Neural progenitor cell (in vitro differentiated cells): ENCODE data around the gene IL17C. TPM values are rescaled to one million over a fixed set of nuclear protein-coding genes. Genes with fewer than 3 reads are reported as not detected.
A peak's percentile ranks its signal among the peaks of the same experiment; 100 is the strongest.

Experiments used
- DNase-seq: peaks from one replicate; pipeline ENCODE4 v3.0.0-alpha.2; 2016; ENCODE audit warnings: low spot score
- H2AFZ ChIP-seq: fragments of 200-600 bp; sonication (generic); replicated peaks from 2 replicates; pipeline ENCODE4 v1.6.1; 2016; ENCODE audit warnings: antibody characterized with exemption
- H3F3A ChIP-seq: fragments of 200-600 bp; sonication (generic); 2 replicates; pipeline ENCODE4 v1.6.1; 2016; ENCODE audit warnings: antibody characterized with exemption, low read depth
- H3K27ac ChIP-seq: fragments of 200-600 bp; sonication (generic); 2 replicates; pipeline ENCODE4 v1.5.1; 2016; ENCODE audit warnings: mild to moderate bottlenecking
- H3K27me3 ChIP-seq: fragments of 200-600 bp; sonication (generic); 2 replicates; pipeline ENCODE4 v1.6.1; 2016; ENCODE audit warnings: mild to moderate bottlenecking, moderate library complexity
- H3K36me3 ChIP-seq: fragments of 200-600 bp; sonication (generic); 2 replicates; pipeline ENCODE4 v1.5.1; 2016
- H3K4me1 ChIP-seq: fragments of 200-600 bp; sonication (generic); 2 replicates; pipeline ENCODE4 v1.6.1; 2016; ENCODE audit warnings: mixed run types
- H3K4me2 ChIP-seq: fragments of 200-600 bp; sonication (generic); 2 replicates; pipeline ENCODE4 v1.6.1; 2016
- H3K4me3 ChIP-seq: fragments of 200-600 bp; sonication (generic); 2 replicates; pipeline ENCODE4 v1.5.1; 2016
- H3K79me2 ChIP-seq: fragments of 200-600 bp; sonication (generic); 2 replicates; pipeline ENCODE4 v1.6.1; 2016; ENCODE audit warnings: low read depth
- H3K9ac ChIP-seq: fragments of 200-600 bp; sonication (generic); 2 replicates; pipeline ENCODE4 v1.6.1; 2016
- H3K9me3 ChIP-seq: fragments of 200-600 bp; sonication (generic); 2 replicates; pipeline ENCODE4 v1.5.1; 2016; ENCODE audit warnings: low read depth
- H4K20me1 ChIP-seq: fragments of 200-600 bp; sonication (generic); 2 replicates; pipeline ENCODE4 v1.6.1; 2016; ENCODE audit warnings: low read depth
- H3K27ac Mint-ChIP-seq: 3 replicates; pipeline ENCODE4 v1.8.0; 2021; ENCODE audit warnings: mixed read lengths
- H3K27me3 Mint-ChIP-seq: 2 replicates; pipeline ENCODE4 v1.8.0; 2022; ENCODE audit warnings: low read depth, mild to moderate bottlenecking, inconsistent platforms, moderate library complexity, mixed read lengths; ENCODE audit not compliant: insufficient read depth
- H3K36me3 Mint-ChIP-seq: 3 replicates; pipeline ENCODE4 v1.8.0; 2021; ENCODE audit warnings: mixed read lengths
- H3K4me1 Mint-ChIP-seq: 3 replicates; pipeline ENCODE4 v1.8.0; 2021; ENCODE audit warnings: mixed read lengths
- H3K4me3 Mint-ChIP-seq: 3 replicates; pipeline ENCODE4 v1.8.0; 2021; ENCODE audit warnings: mild to moderate bottlenecking, moderate library complexity, mixed read lengths
- H3K9me3 Mint-ChIP-seq: 3 replicates; pipeline ENCODE4 v1.8.0; 2020; ENCODE audit warnings: mixed read lengths
- EZH2 ChIP-seq: fragments of 200-600 bp; sonication (generic); IDR thresholded peaks from 2 replicates; pipeline ENCODE4 v1.6.1; 2017; ENCODE audit warnings: antibody characterized with exemption, mild to moderate bottlenecking, moderate library complexity
- EZH2phosphoT487 ChIP-seq: fragments of 200-600 bp; sonication (generic); IDR thresholded peaks from 2 replicates; pipeline ENCODE4 v1.6.1; 2017; ENCODE audit warnings: antibody characterized with exemption
- total RNA-seq: library from RNA; depleted of rRNA; stranded (reverse); fragments of >200 nt; gene quantifications from 2 replicates; pipeline ENCODE4 v1.2.3, GENCODE V29; 2015; ENCODE audit warnings: low replicate concordance
- TF ChIP-seq, protein P1 (sequence below): fragments of 200-600 bp; sonication (generic); IDR thresholded peaks from 2 replicates; pipeline ENCODE4 v1.5.1; 2017; ENCODE audit warnings: antibody characterized with exemption, mild to moderate bottlenecking

Gene IL17C
- total RNA-seq, 1 donor from 2014 or later, result not detected

DNA sequence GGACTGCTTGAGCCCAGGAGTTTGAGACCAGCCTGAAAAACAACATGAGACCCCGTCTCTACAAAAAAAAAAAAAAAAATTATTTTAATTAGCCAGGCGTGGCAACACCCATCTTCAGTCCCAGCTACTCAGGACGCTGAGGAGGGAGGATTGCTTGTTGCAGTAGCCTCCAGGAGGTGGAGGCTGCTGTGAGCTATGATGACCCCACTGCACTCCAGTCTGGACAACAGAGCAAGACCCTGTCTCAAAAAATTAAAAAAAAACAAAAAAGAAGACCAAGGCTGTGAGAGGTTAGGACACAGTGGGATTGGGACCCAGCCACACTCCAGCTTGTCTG lies 49.3 kb downstream of the IL17C start:
- no peak overlapping the region for H3K4me3 Mint-ChIP-seq

DNA sequence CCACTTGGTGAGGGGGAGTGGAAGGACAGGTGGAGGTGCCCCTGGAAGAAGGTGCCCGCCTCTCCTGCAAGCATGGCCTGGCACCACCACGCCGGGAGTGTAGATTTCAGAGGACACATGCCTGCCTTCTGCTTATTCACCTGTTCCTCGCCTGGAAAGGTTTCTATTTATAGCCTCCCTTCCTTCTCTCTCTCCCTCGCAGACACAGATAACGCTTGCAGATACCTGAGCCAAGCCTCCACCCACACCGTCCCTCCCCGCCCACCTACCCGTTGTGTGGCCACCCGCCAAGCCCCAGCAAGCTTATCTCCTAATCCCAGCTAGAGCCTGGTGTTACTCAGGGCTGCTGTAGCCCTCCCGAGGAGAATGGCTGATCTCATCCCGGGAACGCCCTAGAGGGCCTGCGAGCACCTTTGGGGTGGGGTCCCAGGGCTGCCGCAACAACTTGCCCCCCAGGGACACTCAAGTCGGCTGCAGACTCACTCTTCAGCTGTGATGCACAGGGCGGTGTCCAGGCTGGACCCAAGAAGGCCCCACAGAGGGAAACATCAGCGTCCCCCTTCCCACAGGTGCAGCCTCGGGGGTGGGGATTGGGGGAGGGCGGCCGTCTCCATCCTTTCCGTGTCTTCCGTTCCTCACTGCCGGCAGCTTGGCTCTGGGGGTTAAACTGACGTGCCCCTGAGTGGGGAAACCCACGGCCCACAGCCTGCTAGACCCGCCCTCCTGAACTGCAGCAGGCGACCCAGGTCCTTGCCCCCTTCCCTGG lies 49.8 kb downstream of the IL17C start:
- Mint-ChIP-seq H3K27me3 (peaks cover 37% of the 10 kb centered on the region), H3K27ac (no peak overlapping the region), H3K36me3 (no peaks in the 10 kb centered on the region), H3K4me3 (no peak overlapping the region), H3K4me1 (peaks cover 5% of the 10 kb centered on the region), H3K9me3 (no peaks in the 10 kb centered on the region)
- Histone ChIP-seq H2AFZ (no peak overlapping the region), H3K79me2 (no peaks in the 10 kb centered on the region), H4K20me1 (peaks cover 7% of the 10 kb centered on the region), H3K27ac (no peak overlapping the region), H3K27me3 (peaks cover 58% of the 10 kb centered on the region), H3F3A (peaks cover 16% of the 10 kb centered on the region), H3K9ac (no peak overlapping the region), H3K4me3 (no peak overlapping the region), H3K4me2 (peak overlapping the region; percentile 41), H3K36me3 (no peaks in the 10 kb centered on the region), H3K9me3 (no peaks in the 10 kb centered on the region), H3K4me1 (peaks cover 16% of the 10 kb centered on the region)
- DNase-seq, result peak; percentile 47
- TF ChIP-seq EZH2 (no peak), EZH2phosphoT487 (no peak)
- TF ChIP-seq, protein P1, sequence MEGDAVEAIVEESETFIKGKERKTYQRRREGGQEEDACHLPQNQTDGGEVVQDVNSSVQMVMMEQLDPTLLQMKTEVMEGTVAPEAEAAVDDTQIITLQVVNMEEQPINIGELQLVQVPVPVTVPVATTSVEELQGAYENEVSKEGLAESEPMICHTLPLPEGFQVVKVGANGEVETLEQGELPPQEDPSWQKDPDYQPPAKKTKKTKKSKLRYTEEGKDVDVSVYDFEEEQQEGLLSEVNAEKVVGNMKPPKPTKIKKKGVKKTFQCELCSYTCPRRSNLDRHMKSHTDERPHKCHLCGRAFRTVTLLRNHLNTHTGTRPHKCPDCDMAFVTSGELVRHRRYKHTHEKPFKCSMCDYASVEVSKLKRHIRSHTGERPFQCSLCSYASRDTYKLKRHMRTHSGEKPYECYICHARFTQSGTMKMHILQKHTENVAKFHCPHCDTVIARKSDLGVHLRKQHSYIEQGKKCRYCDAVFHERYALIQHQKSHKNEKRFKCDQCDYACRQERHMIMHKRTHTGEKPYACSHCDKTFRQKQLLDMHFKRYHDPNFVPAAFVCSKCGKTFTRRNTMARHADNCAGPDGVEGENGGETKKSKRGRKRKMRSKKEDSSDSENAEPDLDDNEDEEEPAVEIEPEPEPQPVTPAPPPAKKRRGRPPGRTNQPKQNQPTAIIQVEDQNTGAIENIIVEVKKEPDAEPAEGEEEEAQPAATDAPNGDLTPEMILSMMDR, result no peak

More for the DNA sequence above, 49.3 kb downstream of the IL17C start:
- Histone ChIP-seq H3K4me3 (no peak overlapping the region), H3K36me3 (no peaks in the 10 kb centered on the region), H3K79me2 (no peaks in the 10 kb centered on the region), H3K4me2 (no peak overlapping the region), H3F3A (peaks cover 16% of the 10 kb centered on the region), H3K27me3 (peaks cover 58% of the 10 kb centered on the region), H3K27ac (no peak overlapping the region), H3K9ac (no peak overlapping the region), H4K20me1 (peaks cover 7% of the 10 kb centered on the region), H2AFZ (no peak overlapping the region), H3K4me1 (peaks cover 16% of the 10 kb centered on the region), H3K9me3 (no peaks in the 10 kb centered on the region)
- no peak for DNase-seq
- Mint-ChIP-seq H3K9me3 (no peaks in the 10 kb centered on the region), H3K36me3 (no peaks in the 10 kb centered on the region), H3K27ac (no peak overlapping the region), H3K27me3 (peaks cover 39% of the 10 kb centered on the region), H3K4me1 (peaks cover 5% of the 10 kb centered on the region)
- TF ChIP-seq, protein P1, result no peak
- TF ChIP-seq EZH2 (no peak), EZH2phosphoT487 (no peak)

Other genes with a start within 250 kb of the IL17C start
- gene ZFPM1, start 185.3 kb upstream of the IL17C start, total RNA-seq, result 0.36 and 0.96 TPM in 2 replicates
- 24.2 and 38.6 TPM in 2 replicates for gene ZC3H18, start 68.2 kb upstream of the IL17C start, total RNA-seq
- 29.9 and 101 TPM in 2 replicates for gene CYBA, start 12.5 kb downstream of the IL17C start, total RNA-seq
- gene MVD, start 24.5 kb downstream of the IL17C start, total RNA-seq, result 12.7 and 53.7 TPM in 2 replicates
- 0.71 TPM in 1 of 2 replicates, not detected in the other for gene SNAI3, start 47.9 kb downstream of the IL17C start, total RNA-seq
- gene RNF166, start 67.8 kb downstream of the IL17C start, total RNA-seq, result 11.1 and 30.1 TPM in 2 replicates
- 4.7 and 11.0 TPM in 2 replicates for gene CTU2, start 67.9 kb downstream of the IL17C start, total RNA-seq
- 5.5 and 26.9 TPM in 2 replicates for gene PIEZO1, start 146.6 kb downstream of the IL17C start, total RNA-seq
- gene CDT1, start 165.2 kb downstream of the IL17C start, total RNA-seq, result 7.8 and 57.9 TPM in 2 replicates
- 53.4 and 150 TPM in 2 replicates for gene APRT, start 173.4 kb downstream of the IL17C start, total RNA-seq
- gene GALNS, start 218.4 kb downstream of the IL17C start, total RNA-seq, result 5.0 and 11.6 TPM in 2 replicates
- gene TRAPPC2L, start 218.6 kb downstream of the IL17C start, total RNA-seq, result 31.8 and 48.5 TPM in 2 replicates
- gene PABPN1L, start 228.1 kb downstream of the IL17C start, total RNA-seq, result not detected in 2 replicates